Stimulated activated CD8-positive, alpha-beta memory T cell treated with anti-CD3 and anti-CD28 coated beads, Interleukin-7, amount 100 ng/mL, for 1 hour (primary cell): ENCODE measurements around the gene ESPN.
"Not testable (repeated sequence)": the region's sequence is repeated elsewhere in the genome, so short reads cannot be mapped to it uniquely, and the experiment has no call there.

ENCODE experiments used
- DNase-seq, 2 donors: peaks; one replicate each; pipeline ENCODE4 v3.0.0-alpha.2; 2020; ENCODE audit warnings: low read depth in 2 of 2

ESPN gene

DNA sequence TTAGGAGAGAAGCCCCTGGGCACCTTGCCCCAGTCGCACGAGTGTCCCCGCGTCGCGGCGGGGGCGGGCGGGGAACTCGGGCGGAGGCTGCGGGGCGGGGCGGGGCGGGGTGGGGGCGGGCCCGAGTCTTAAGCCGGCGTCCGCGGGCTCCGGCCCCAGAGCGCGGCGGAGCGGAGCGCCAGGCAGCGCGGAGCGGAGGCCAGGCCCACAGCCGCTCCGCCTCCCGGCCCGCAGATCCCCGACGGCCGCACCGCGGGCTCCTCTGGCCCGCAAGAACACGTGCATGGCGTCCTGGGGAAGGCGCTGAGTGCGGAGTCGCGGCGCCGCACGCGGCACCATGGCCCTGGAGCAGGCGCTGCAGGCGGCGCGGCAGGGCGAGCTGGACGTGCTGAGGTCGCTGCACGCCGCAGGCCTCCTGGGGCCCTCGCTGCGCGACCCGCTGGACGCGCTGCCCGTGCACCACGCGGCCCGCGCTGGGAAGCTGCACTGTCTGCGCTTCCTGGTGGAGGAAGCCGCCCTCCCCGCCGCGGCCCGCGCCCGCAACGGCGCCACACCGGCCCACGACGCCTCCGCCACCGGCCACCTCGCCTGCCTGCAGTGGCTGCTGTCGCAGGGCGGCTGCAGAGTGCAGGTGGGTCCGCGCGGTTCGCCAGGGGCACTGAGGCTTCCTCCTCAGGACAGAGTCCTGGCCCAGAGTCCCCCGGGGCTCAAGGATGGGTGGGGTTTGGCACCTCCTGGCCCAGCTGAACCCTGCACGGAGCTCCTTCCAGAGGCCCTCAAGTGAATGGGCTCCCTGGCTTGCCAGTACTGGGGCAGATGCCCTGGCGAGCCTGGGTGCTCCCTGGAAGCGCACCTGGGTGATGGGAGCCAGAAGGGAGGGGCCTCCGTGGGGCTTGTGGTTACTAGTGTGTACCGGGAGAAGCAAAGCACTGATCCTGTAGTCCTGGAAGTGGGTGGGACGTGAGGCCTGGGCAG lies at the start of gene ESPN:
ESPN (plus strand) TSS at position 158 of the 975 bp plus-strand sequence; CDS start at position 338, 180 bp downstream.
- no peak for DNase-seq

- DNase-seq, result no peak
Measured at GRCh38 chr1:6378096-6378746, 46.4 kb upstream of the ESPN start.

- DNase-seq, result no peak
Measured at GRCh38 chr1:6380037-6380436, 44.5 kb upstream of the ESPN start.

DNA sequence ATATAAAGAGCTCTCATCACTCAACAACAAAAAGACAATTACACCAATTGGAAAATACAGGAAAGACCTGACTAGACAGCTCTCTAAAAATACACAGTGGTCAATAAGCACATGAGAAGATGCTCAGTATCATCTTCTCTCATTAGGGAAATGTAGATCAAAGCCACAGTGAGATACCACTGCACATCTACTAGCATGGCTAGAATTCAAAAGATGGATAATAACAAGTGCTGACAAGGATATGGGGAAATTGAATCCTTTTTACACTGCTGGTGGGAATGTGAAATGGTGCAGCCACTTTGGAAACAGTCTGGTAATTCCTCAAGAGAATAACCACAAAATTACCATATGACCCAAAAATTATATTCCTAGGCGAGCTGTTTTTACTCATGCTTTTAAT lies 40.4 kb upstream of the ESPN start:
- no peak for DNase-seq

DNA sequence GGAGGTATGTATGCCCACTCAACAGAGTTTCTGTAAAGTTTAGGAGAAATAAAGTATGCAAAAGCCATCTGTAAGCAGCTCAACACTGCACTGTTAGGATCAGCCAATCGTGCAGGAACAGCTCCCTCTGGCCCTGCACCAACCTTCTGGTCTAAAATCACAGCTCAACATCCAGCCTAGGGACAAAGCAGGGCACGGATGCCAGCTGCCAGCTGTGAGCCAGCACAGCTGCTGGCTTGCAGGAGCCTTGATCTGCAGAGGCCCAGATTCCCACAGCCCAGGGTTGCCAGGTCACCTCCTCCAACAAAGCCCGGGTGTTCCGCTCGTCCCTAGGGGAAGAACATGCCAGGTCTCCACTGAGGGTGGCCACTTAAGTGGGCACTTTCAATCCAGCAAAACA lies 39.6 kb upstream of the ESPN start:
- DNase-seq, result no peak

- DNase-seq, result no peak
Measured at GRCh38 chr1:6385488-6386191, 38.9 kb upstream of the ESPN start.

GRCh38 chr1:6386371-6386949 lies 38.1 kb upstream of the ESPN start:
- DNase-seq, result no peak

DNA sequence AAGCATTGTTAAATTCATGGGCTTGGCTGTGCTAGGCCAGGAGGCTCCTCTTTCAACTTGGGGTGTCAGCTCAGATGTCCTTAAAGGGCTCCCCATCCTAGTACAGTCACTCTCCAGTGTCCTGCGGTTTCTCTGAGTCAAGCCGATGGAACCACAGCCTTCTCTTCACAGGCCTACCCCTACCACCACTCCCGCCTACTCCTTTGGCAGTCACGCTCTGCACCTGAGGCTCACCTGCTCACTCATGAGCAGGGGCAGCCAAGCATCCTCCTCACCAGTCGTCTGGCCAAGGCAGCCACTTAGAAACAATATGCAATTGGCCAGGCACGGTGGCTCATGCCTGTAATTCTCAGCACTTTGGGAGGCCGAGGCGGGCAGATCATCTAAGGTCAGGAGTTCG lies 34.6 kb upstream of the ESPN start:
- DNase-seq, result no peak

GRCh38 chr1:6391951-6392808 lies 32.4 kb upstream of the ESPN start:
- no peak for DNase-seq

DNA sequence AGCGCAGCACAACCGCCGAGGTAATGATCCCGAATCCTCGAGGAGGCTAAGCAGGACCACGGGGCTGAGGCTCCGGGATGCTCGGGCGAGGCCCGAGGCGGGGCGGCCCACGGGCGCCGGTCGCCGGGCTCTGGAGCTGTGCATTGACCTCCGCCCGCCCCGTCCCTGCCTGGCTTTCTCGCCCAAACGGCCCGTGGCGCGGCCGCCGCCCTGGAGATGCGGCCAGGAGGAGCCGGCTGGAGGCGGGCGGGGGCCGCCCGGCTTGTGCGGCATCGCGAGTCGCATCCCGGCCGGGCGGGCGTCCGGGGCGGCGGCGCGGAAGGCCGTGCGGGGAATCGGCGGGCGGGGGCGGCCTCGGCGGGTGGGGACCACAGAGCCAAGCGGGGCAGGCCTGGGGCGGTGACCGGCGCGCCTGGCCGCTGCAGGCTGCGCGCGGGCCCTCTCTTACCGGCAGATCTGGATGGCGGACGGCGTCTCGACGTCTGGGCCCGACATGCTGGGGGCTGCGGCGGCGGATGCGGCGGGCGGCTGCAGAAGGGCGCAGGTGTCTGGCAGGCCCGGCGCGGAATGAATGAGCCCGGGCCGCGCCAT lies 31.7 kb upstream of the ESPN start:
- no peak for DNase-seq

DNA sequence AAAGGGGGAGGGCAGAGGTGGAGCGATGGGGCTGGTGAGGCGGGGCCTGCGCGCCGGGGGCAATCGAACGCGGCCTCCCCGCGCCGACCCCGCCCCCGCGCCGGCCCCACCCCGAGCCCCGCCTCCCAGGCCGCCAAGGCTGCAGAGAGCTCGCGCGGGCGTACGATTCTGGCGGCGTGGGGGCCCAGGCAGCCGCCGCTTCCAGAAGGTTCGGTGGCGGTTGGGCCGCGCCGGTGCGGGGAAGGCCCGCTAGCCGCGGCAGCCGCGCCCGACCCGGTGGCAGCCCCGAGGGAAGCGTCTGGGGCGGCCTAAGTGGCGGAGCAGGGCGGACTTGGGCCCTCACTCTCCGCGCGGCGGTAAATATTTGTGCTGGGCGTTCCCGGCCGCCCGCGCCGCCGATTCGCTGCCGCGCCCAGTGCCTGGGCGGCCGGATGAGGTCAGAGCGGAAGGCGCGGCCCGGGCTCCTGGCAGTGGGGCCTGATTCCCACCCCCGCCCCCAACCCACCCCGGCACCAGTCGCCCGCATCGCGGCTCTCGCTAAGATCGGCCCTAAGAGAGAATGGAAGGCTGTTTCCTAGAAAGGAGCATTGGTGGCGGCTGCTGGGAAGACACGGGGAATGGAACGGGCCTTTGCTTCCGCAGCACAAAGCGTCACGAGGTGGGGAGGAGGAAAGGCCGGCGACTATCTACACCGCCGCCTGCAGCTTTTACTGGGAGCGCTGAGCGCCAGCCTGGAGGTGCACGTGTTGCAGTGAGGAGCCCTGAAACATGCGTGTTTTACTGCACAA lies 31.0 kb upstream of the ESPN start, which contains the start of gene ACOT7:
ACOT7 (minus strand) TSS at position 368 of the 788 bp plus-strand sequence. CDS start 368 bp downstream, outside the sequence.
- peak; percentile 78 to 79 for DNase-seq

GRCh38 chr1:6395130-6395529 lies 29.4 kb upstream of the ESPN start:
- not testable (repeated sequence) for DNase-seq

DNA sequence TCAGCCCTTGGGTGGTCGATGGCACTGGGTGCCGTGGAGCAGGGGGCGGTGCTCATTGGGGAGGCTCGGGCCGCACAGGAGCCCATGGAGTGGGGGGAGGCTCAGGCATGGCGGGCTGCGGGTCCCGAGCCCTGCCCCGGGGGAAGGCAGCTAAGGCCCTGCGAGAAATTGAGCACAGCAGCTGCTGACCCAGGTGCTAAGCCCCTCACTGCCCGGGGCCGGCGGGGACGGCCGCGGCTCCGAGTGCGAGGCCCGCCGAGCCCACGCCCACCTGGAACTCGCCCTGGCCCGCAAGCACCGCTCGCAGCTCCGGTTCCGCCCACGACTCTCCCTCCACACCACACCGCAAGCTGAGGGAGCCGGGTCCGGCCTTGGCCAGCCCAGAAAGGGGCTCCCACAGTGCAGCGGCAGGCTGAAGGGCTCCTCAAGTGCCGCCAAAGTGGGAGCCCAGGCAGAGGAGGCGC lies 28.8 kb upstream of the ESPN start:
- not testable (repeated sequence) for DNase-seq

DNA sequence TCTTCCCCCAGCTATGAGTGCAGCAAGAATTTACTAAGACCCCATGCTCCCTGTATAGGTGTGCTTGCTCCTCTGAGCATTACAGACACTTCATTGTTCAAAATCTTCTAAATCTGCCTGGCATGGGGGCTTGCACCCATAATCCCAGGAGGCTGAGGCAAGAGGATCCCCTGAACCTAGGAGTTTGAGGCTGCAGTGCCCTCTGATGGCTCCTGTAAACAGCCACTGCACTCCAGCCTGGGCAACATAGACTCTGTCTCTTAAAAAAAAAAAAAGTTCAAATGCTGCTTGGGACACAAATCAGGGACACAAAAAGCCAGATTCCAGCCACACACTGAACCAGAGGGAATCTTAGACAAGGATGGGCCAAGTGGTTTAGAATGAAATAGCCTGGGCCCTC lies 27.6 kb upstream of the ESPN start:
- no peak for DNase-seq

GRCh38 chr1:6397844-6398441 lies 26.6 kb upstream of the ESPN start:
- DNase-seq, result no peak

GRCh38 chr1:6399294-6399693 lies 25.3 kb upstream of the ESPN start:
- DNase-seq, result no peak

GRCh38 chr1:6401673-6402072 lies 22.9 kb upstream of the ESPN start:
- DNase-seq, result no peak

GRCh38 chr1:6408023-6408422 lies 16.6 kb upstream of the ESPN start:
- no peak for DNase-seq

DNA sequence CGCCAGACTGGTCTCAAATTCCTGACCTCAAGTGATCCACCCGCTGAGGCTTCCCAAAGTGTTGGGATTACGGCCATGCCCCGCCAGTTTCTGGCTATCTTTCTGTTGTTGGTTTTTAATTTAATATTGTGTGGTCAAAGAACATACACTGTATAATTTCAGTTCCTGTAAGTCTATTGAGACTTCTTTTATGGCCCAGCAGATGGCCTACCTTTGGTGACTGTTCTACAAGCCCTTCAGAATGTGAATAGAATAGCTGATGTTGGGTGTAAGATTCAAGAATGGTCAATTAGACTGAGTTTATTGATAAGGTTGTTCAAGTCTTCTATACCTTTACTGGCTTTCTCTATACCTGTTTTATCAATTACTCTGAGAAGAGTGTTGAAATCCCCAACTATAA lies 15.5 kb upstream of the ESPN start:
- DNase-seq, result no peak
